Left ventricle myocardium inferior (tissue), 1 donor: Measurements from ENCODE around the gene SORBS2. TPM values are rescaled to one million over a fixed set of nuclear protein-coding genes. Genes with fewer than 3 reads are reported as not detected.
"Not testable (repeated sequence)": the region's sequence is repeated elsewhere in the genome, so short reads cannot be mapped to it uniquely, and the experiment has no call there.

ENCODE experiments used
- DNase-seq: peaks from one replicate; pipeline ENCODE4 v3.0.0-alpha.2; 2020
- H3K27ac ChIP-seq: fragments of 200-600 bp; replicated peaks from 2 replicates; pipeline ENCODE4 v1.8.0; 2021
- H3K27me3 ChIP-seq: fragments of 200-600 bp; 2 replicates; pipeline ENCODE4 v1.8.0; 2021; ENCODE audit warnings: low read depth
- H3K36me3 ChIP-seq: fragments of 200-600 bp; 2 replicates; pipeline ENCODE4 v1.8.0; 2021
- H3K4me1 ChIP-seq: fragments of 200-600 bp; 2 replicates; pipeline ENCODE4 v1.8.0; 2021
- H3K4me3 ChIP-seq: fragments of 200-600 bp; 2 replicates; pipeline ENCODE4 v1.8.0; 2021; ENCODE audit warnings: mild to moderate bottlenecking, moderate library complexity
- H3K9me3 ChIP-seq: fragments of 200-600 bp; replicated peaks from 2 replicates; pipeline ENCODE4 v1.8.0; 2021
- intact Hi-C: fragments of 100-400 bp; cut with micrococcal nuclease; formaldehyde crosslinking; loops from one replicate; pipeline ENCODE4 v1.11.0; 2022
- long read RNA-seq: library from polyadenylated mRNA; unstranded; transcript quantifications from one replicate; pipeline ENCODE4 v2.0.0, GENCODE V29; 2021
- total RNA-seq: library from RNA; stranded (reverse); fragmentation: NEBNext Ultra II Directional; extraction: Animal tissue kit (Norgen Biotek cat#: 25700); gene quantifications from one replicate; pipeline ENCODE4 v1.2.1, GENCODE V29; 2021
- TF ChIP-seq, protein P1 (sequence below): fragments of 200-600 bp; IDR thresholded peaks from 2 replicates; pipeline ENCODE4 v1.8.0; 2021; ENCODE audit warnings: antibody characterized with exemption, mild to moderate bottlenecking, borderline replicate concordance
- donor health status: DM: no; HTN: yes; CAD: no; lungs with severe emphysema.

SORBS2 gene, protein sequence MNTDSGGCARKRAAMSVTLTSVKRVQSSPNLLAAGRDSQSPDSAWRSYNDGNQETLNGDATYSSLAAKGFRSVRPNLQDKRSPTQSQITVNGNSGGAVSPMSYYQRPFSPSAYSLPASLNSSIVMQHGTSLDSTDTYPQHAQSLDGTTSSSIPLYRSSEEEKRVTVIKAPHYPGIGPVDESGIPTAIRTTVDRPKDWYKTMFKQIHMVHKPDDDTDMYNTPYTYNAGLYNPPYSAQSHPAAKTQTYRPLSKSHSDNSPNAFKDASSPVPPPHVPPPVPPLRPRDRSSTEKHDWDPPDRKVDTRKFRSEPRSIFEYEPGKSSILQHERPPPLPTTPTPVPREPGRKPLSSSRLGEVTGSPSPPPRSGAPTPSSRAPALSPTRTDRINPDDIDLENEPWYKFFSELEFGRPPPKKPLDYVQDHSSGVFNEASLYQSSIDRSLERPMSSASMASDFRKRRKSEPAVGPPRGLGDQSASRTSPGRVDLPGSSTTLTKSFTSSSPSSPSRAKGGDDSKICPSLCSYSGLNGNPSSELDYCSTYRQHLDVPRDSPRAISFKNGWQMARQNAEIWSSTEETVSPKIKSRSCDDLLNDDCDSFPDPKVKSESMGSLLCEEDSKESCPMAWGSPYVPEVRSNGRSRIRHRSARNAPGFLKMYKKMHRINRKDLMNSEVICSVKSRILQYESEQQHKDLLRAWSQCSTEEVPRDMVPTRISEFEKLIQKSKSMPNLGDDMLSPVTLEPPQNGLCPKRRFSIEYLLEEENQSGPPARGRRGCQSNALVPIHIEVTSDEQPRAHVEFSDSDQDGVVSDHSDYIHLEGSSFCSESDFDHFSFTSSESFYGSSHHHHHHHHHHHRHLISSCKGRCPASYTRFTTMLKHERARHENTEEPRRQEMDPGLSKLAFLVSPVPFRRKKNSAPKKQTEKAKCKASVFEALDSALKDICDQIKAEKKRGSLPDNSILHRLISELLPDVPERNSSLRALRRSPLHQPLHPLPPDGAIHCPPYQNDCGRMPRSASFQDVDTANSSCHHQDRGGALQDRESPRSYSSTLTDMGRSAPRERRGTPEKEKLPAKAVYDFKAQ (N-terminal part only)
- 1,282 TPM for total RNA-seq
- long read RNA-seq, full-length matches to known transcripts, result 295 of 1,188 reads
- long read RNA-seq, partial matches to known transcripts, result 315 of 1,188 reads
- long read RNA-seq, other reads (novel, unspliced or antisense), result 578 of 1,188 reads

DNA sequence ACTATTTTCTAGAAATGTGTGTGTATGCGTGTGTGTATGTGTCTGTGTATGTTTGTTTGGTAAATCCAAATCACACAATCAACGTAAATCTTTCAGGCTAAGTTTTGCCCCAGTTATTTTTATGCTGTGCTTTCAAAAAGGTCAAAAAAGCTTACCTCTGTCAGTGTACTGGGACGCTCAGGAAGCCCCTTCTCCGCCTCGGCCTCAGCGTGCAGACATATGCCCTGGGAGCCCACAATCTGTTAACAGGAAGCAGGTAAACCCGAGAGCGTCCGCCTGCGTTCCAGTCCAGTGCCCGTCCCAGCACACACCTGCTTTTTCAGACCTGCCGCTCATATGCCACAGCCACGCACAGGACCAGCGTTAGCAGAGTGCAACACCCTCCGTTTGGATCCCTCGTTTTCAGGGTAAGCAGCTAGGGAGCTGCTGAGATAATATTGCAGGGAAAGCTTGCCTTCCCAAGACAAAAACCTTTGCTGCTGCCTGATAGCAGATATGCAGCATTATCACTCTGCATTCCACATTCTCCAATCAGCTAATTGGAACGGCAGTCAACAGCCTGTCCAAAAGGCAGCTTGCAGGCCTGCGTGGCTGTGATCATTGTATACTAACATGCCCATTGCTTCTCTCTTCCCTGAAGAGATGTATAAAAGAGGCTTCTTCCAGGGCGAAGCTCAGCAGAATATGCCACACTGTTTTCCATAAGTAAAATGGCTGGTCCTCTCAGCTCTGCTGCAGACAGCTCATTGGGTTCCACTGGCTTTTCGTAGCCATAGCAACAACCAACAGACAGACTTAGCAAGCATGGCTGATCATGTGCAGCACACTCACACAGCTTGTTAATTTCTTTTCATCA lies at the start of gene SORBS2:
TSS of gene SORBS2 (minus strand) at position 686 of the 856 bp plus-strand sequence. CDS start 121,623 bp downstream, outside the sequence.
- intact Hi-C loops, result no loop called here
- Histone ChIP-seq H3K4me3 (peak within 1 kb of the TSS; percentile 70), H3K36me3 (no peaks in the 10 kb centered on the region), H3K4me1 (peaks cover 17% of the 10 kb centered on the region), H3K27me3 (no peaks in the 10 kb centered on the region), H3K9me3 (no peaks in the 10 kb centered on the region), H3K27ac (peak within 1 kb of the TSS; percentile 90)
- no peak for DNase-seq
- TF ChIP-seq, protein P1, sequence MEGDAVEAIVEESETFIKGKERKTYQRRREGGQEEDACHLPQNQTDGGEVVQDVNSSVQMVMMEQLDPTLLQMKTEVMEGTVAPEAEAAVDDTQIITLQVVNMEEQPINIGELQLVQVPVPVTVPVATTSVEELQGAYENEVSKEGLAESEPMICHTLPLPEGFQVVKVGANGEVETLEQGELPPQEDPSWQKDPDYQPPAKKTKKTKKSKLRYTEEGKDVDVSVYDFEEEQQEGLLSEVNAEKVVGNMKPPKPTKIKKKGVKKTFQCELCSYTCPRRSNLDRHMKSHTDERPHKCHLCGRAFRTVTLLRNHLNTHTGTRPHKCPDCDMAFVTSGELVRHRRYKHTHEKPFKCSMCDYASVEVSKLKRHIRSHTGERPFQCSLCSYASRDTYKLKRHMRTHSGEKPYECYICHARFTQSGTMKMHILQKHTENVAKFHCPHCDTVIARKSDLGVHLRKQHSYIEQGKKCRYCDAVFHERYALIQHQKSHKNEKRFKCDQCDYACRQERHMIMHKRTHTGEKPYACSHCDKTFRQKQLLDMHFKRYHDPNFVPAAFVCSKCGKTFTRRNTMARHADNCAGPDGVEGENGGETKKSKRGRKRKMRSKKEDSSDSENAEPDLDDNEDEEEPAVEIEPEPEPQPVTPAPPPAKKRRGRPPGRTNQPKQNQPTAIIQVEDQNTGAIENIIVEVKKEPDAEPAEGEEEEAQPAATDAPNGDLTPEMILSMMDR, result no peak

DNA sequence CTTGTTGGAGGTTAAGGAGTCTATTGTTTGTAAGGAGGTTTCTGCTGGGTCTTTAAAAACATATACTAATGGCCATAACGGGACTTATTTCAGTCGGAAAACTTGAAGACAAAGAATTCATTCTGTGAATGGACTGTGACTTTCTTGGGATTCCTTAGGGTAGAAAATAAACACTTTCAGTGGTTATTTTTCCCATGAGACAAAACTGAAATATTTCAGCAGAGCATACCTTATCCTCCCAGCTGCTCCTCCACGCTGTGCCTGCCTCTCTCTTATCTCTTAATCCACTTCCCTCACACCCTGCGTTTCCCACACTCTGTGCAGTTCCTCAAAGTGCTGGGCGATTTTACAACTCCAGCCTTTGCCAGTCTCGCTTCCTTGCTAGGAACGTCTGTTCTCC lies 47.1 kb upstream of the SORBS2 start:
- Histone ChIP-seq H3K27ac (no peak overlapping the region), H3K27me3 (no peaks in the 10 kb centered on the region), H3K9me3 (peaks cover 18% of the 10 kb centered on the region), H3K36me3 (no peaks in the 10 kb centered on the region), H3K4me1 (peaks cover 50% of the 10 kb centered on the region), H3K4me3 (no peak overlapping the region)
- intact Hi-C loops, result no loop called here
- DNase-seq, result no peak
- TF ChIP-seq, protein P1, result no peak

DNA sequence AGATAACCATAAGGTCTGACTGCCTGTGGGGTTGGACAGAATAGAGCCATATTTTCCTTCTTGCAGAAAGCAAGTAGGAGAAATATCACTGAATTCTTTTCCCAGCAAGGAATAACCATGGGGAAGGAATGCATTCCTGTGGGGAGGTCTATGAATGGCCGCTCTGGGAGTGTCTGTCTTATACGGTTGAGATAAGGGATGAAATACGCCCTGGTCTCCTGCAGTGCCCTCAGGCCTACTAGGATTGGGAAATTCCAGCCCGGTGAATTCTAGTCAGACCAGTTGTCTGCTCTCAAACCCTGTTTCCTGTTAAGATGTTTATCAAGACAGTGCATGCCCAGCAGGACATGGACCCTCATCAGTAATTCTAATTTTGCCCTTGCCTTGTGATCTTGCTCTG lies 45.6 kb upstream of the SORBS2 start:
- intact Hi-C loops, H3K4me3 ChIP-seq, DNase-seq, H3K36me3 ChIP-seq, H3K27me3 ChIP-seq, H3K27ac ChIP-seq: not testable (repeated sequence)
- Histone ChIP-seq H3K4me1 (peaks cover 41% of the 10 kb centered on the region), H3K9me3 (peaks cover 18% of the 10 kb centered on the region)

DNA sequence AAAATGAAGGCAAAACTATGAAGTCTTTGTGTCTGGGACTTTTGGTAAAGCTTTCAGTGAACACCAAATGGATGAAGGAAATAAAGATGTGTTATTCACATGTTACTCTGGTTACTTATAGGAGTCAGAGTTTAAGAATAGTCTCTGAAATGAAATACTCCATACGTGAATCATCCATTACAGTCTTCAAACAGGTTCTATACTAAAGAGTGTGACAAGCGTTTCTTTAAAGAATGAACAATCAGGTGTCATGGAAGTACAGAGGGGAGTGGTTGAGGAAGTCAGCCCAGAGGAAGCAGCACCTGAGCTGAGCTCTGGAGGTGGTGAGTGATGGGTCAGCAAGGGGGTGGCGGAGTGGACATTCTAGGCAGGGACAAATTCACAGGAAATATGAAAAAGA lies 41.8 kb upstream of the SORBS2 start:
- Histone ChIP-seq H3K27ac (peak overlapping the region; percentile 40), H3K9me3 (peaks cover 25% of the 10 kb centered on the region), H3K4me3 (no peak overlapping the region), H3K27me3 (no peaks in the 10 kb centered on the region), H3K36me3 (no peaks in the 10 kb centered on the region), H3K4me1 (peaks cover 45% of the 10 kb centered on the region)
- intact Hi-C loops, result no loop called here
- TF ChIP-seq, protein P1, result no peak
- no peak for DNase-seq

DNA sequence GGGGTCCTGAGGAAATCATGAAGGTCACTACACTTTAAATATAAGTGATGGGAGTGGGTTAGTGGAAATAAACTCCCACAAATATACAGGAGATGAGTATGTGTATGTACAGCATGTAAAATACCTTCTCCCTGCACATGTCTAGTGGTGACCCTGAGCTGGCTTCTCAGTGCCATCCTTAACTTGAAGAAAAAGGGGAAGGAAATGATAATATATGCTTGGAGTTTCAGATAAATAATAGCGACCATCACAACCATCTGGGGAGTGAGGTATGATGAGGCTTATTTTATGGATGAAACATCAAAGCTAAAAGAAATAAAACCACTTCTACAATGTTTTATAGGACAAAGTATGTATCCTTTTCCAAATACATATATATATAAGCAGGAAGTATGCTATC lies 41.0 kb upstream of the SORBS2 start:
- no peaks in the 10 kb centered on the region for H3K36me3 ChIP-seq
- no peak for DNase-seq
- peaks cover 18% of the 10 kb centered on the region for H3K9me3 ChIP-seq
- H3K4me3 ChIP-seq, result no peak overlapping the region
- H3K4me1 ChIP-seq, result peaks cover 52% of the 10 kb centered on the region
- no peak overlapping the region for H3K27ac ChIP-seq
- no peaks in the 10 kb centered on the region for H3K27me3 ChIP-seq
- TF ChIP-seq, protein P1, result no peak
- intact Hi-C loops, result no loop called here
